Spleen (tissue), 7 donors: Measurements from ENCODE around the gene DXO.
A peak's percentile ranks its signal among the peaks of the same experiment; 100 is the strongest.

Experiments used
- POLR2A ChIP-seq, 3 donors: fragments of 450-650 bp; IDR thresholded peaks; one replicate each; pipeline ENCODE4 v1.5.1; 2017; ENCODE audit warnings: antibody characterized with exemption in 3 of 3, mild to moderate bottlenecking in 1 of 3
- POLR2AphosphoS5 ChIP-seq, 3 donors: sonication (generic); formaldehyde crosslinking; IDR thresholded peaks; one replicate each; pipeline ENCODE4 v1.5.1; 2017; ENCODE audit warnings: antibody characterized with exemption in 3 of 3
- TF ChIP-seq, protein P1 (sequence below), 11 experiments: fragments of 200-600 bp in 7 of 11; fragments of 450-650 bp in 4 of 11; sonication (generic) in 4 of 11; IDR thresholded peaks in 8 of 11; conservative IDR thresholded peaks in 3 of 11; 1 replicate in 7 of 11; 2 replicates in 4 of 11; pipeline versions ENCODE4 v1.4.0 to v1.8.0; 2016 to 2021; ENCODE audit warnings: antibody characterized with exemption in 11 of 11, inconsistent platforms in 4 of 11, mild to moderate bottlenecking in 1 of 11
- donor health status: DM: no; HTN: no; CAD: no; lungs with moderate emphysema.
- donor health status: DM: no; HTN: no; CAD: no.
- donor health status: DM: no; HTN: no; CAD: no.

DNA sequence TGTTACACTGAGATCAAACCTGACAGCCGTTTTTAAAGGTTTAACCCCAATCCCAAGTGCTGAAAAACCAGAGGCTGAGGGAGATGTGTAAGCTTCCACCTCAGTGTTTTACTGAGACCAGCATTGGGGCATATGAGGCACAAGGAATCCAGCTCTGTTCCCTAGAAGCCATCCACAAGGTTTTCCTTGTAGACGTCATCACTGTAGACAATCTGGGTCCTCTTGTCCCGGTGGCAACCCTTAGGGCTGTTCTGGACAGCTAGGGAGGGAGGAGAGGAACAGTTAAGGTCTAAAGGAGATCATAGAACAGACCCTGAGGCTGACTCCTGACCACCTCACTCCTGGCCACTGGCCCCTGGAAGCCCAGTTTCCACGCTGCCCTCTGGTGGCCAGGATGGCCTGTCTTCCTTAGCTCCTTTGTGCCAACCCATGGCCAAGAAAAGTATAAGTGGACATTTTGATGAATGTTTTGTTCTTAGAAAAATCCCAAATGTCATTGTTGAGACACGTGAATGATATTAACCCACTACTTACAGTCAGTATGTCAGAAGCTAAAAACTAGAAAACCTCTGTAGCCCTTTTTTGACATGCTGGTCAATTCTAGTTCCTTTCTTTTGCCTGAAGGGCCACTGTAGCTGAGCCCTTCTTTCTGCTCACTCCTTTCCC, 19.7 kb downstream of the DXO start:
- TF ChIP-seq, protein P1, sequence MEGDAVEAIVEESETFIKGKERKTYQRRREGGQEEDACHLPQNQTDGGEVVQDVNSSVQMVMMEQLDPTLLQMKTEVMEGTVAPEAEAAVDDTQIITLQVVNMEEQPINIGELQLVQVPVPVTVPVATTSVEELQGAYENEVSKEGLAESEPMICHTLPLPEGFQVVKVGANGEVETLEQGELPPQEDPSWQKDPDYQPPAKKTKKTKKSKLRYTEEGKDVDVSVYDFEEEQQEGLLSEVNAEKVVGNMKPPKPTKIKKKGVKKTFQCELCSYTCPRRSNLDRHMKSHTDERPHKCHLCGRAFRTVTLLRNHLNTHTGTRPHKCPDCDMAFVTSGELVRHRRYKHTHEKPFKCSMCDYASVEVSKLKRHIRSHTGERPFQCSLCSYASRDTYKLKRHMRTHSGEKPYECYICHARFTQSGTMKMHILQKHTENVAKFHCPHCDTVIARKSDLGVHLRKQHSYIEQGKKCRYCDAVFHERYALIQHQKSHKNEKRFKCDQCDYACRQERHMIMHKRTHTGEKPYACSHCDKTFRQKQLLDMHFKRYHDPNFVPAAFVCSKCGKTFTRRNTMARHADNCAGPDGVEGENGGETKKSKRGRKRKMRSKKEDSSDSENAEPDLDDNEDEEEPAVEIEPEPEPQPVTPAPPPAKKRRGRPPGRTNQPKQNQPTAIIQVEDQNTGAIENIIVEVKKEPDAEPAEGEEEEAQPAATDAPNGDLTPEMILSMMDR (IDR thresholded peaks at IDR 0.05 in 8 of 11, conservative IDR thresholded peaks at IDR 0.05 in 3 of 11) = peak; percentile 11 to 80 (median 68)
- no peak for TF ChIP-seq POLR2A (IDR thresholded peaks at IDR 0.05)
- peak in 2 of 3 donors; percentile 43 to 52 for TF ChIP-seq POLR2AphosphoS5 (IDR thresholded peaks at IDR 0.05)
